WTC11 (cell line): ENCODE measurements around the gene CEACAM18.

Experiments
- AFF4 ChIP-seq: sonication (generic); formaldehyde crosslinking; IDR thresholded peaks from 2 replicates; pipeline ENCODE4 v1.8.1; 2023; ENCODE audit warnings: mild to moderate bottlenecking, missing genetic modification reagents, borderline replicate concordance
- CTCF ChIP-seq: fragments of 200-600 bp; IDR thresholded peaks from 2 replicates; pipeline ENCODE4 v1.8.0; 2022; ENCODE audit warnings: antibody characterized with exemption
- FOXK1 ChIP-seq: sonication (generic); formaldehyde crosslinking; IDR thresholded peaks from 2 replicates; pipeline ENCODE4 v1.8.0; 2022; ENCODE audit warnings: mild to moderate bottlenecking, moderate library complexity, missing genetic modification reagents
- IRF2 ChIP-seq: sonication (generic); formaldehyde crosslinking; IDR thresholded peaks from 2 replicates; pipeline ENCODE4 v1.8.0; 2022; ENCODE audit warnings: low read depth, missing genetic modification reagents, borderline replicate concordance
- KAT7 ChIP-seq: sonication (generic); formaldehyde crosslinking; IDR thresholded peaks from 2 replicates; pipeline ENCODE4 v1.8.1; 2023; ENCODE audit warnings: missing genetic modification reagents, mild to moderate bottlenecking, borderline replicate concordance
- MAX ChIP-seq: sonication (generic); formaldehyde crosslinking; IDR thresholded peaks from 2 replicates; pipeline ENCODE4 v1.8.0; 2022; ENCODE audit warnings: mild to moderate bottlenecking, missing genetic modification reagents
- PRDM15 ChIP-seq: sonication (generic); formaldehyde crosslinking; IDR thresholded peaks from 2 replicates; pipeline ENCODE4 v1.8.0; 2022; ENCODE audit warnings: missing genetic modification reagents
- SP1 ChIP-seq: sonication (generic); formaldehyde crosslinking; conservative IDR thresholded peaks from 2 replicates; pipeline ENCODE4 v1.8.1; 2022; ENCODE audit warnings: missing genetic modification reagents
- TEAD1 ChIP-seq: sonication (generic); formaldehyde crosslinking; IDR thresholded peaks from 2 replicates; pipeline ENCODE4 v1.8.0; 2022; ENCODE audit warnings: mild to moderate bottlenecking, missing genetic modification reagents
- ZNF263 ChIP-seq: sonication (generic); formaldehyde crosslinking; IDR thresholded peaks from 2 replicates; pipeline ENCODE4 v1.8.1; 2022; ENCODE audit warnings: low read depth, mild to moderate bottlenecking, moderate library complexity, missing genetic modification reagents

GRCh38 chr19:51507640-51508058, 29.3 kb downstream of the CEACAM18 start:
- TF ChIP-seq IRF2 (no peak), KAT7 (CRISPR knock-in tag) (no peak), CTCF (no peak), PRDM15 (CRISPR knock-in tag) (no peak), FOXK1 (CRISPR knock-in tag) (no peak), SP1 (no peak), AFF4 (CRISPR knock-in tag) (no peak), MAX (CRISPR knock-in tag) (no peak), TEAD1 (CRISPR knock-in tag) (no peak), ZNF263 (CRISPR knock-in tag) (no peak)
